CD4-positive, alpha-beta T cell treated with Interleukin-1 beta for 1 hour (primary cell): ENCODE measurements around the gene SLC22A14.
A peak's percentile ranks its signal among the peaks of the same experiment; 100 is the strongest.
"Not testable (repeated sequence)": the region's sequence is repeated elsewhere in the genome, so short reads cannot be mapped to it uniquely, and the experiment has no call there.

ENCODE experiments used
- DNase-seq, 2 donors: peaks; one replicate each; pipeline ENCODE4 v3.0.0-alpha.2; 2020 to 2022

The SLC22A14 gene

DNA sequence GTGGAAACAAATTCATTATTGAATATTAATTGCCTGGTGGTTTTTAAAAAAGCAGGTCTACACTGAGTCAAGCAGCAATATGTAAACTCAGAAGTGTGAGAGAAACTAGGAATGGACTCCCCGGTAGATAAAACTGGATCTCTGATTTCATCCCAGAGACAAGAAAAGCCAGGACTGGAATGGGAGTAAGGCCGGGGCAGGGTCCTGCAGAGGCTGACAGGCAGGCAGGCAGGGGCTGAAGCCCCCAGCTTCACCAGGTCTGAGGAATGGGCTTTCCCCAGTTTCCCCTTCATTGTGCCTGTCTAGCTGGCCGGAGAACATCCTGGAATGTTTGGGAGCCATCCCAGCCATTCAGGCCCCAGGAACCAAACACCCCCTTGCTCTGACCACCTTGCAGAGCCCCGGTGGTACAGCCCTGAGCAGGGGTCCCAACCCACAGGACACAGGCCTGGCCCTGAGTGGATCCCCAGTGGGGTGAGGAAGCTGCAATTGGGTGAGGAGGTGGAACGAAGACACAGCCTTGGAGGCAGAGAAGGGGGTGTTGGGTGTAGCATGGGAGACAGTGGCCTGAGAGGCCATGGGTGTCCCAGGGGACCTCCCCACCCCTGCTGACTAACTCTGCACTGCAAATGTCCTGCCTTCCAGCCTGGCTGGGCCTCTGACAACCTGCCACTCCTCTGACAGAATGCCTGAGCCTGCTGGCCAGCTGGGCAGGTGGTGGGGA, 32.8 kb downstream of the SLC22A14 start:
- no peak for DNase-seq

DNA sequence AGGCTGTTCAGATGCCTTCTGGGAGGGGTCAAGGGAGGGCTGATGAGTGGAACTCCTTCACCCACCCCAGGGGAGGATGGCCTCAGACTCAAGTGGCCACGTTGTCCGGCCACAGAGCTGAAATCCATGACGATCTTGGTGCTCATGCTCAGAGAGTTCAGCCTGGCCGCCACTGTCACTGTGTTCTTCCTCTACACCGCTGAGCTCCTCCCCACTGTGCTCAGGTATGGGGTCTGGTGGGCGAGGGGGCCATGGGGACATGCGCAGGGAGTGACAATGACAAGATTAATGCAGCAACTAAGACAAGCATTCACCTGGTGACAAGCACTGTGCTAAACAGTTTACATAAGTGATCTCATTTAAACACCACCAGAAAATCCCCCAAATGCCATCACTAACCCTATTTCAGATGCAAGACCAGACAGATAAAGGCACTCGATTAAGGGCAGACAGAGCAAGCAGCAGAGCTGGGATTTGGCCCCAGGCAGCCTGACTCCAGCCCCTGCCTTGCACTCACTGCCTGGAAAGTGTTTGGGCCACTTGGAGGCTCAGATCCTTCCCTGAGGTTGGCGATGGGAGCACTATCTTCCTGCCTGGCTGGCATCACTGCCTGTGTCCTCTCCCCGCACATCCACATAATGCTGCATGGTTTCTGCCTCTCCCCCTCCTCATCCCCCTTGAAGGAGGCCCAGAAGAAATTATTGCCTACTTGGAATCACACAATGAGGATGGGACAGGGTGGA, 33.6 kb downstream of the SLC22A14 start:
- no peak for DNase-seq

DNA sequence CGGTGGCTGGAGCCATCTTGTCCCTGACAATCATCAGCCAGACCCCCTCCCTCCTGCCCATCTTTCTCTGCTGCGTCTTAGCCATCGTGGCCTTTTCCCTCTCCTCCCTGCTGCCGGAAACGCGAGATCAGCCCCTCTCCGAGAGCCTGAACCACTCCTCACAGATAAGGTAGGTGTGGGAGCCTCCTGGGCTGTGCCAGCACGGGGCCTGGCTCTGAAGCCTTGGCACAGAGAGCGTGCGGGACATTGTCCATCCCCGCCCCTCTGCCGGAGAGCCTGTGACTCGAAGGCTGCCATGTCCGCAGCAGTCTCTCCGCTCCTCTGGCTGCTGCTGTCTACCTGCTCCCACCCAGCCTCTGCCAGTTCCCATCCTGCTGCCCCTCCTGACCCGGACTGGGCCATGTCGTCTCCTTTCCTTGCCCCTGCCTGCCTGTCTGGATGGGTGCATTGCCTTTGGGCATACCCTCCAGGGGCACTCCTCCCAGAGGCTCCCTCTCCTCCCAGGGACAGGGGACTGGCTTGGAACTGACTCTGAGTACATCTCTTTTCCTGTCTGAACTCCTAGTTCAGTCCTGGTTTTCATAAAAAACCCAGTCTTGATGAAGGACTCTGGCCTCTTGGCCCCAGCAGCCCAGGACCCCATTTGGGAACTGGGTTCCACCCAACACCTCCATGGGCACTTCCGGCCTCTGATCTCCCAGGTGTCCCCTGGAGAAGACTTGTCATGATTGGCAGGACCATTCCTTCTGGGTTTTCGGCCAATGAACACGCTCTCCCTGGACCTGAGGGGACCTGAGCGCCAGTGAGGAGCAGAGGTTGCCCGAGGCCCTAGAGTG, 34.5 kb downstream of the SLC22A14 start:
- no peak for DNase-seq

DNA sequence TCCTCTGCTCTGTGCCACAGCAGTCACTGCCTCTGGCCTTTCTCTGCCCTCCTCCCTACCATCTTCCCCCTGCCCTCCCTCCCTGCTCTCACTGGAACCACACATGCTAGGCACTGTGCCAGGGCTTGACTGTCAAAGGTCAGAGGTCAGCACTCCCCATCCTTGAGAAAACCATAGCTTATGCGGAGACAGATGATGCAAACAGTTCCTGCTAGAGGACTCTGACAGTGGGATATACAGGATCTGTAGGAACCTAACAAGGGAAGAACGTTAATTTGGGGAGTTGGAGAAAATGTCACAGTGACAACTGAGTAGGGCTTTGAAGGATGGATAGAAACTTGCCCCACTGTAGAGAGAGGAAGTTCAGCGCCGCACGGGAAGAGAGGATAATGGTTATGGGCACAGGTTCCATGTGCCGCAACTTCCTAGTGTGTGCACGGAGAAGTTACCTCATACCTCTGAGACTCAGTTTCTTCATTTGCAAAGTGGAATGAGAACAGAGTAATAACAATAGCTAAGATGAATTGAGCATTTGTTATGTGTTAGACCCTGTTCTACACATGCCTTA, 35.2 kb downstream of the SLC22A14 start:
- DNase-seq, result no peak

DNA sequence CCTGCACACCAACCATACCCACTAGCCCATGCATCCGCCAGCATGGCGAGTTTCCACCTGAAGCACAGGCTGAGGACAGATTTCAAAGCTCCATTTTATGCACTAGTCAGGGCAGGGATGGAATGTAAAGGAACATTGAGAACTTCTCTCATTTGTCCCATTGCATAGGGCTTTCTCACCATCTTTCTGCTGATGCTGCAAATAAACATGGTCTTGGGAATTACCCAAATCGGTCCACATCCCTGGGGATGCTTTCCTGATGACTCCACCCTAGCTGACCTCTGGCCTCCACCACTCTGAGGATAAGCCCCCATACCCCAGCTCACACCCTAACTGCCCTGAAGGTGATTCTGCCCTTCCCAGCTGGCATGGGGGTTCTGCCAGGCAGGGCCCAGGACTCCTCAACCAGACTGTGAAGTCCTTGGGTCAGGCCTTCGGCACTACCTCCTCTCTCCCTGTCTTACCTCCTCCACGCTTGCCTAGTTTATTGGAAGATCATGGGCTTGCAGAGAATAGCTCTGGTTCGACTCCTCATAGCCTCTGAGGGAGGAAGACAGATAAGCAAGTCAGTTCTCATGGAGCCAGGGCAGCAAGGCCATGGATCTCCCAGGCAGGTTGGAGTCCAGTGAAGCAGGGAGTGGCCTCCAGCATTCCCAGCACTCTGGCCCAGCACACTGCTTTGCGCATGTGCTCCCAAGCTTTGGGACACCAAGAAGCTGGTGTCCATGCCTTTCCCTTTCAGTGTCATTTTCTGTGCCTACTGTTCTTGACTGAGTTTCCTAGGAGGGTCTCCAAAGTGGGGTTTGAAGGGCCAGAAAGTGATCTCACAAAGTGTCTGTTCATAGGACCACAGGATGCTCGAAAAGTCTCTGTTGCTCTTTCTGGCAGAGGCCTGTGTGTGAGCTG, 36.9 kb downstream of the SLC22A14 start:
- DNase-seq, result no peak

DNA sequence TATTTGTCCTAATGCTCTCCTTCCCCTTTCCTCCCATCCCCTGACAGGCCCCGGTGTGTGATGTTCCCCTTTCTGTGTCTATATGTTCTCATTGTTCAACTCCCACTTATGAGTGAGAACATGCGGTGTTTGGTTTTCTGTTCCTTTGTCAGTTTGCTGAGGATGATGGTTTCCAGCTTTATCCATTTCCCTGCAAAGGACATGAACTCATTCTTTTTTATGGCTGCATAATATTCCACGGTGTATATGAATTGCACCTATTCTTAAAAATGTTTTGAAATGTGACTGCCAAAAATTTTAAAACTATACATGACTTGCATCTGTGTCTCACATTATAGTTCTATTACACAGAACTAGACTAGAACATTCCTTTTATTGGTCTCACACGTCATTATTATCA, 38.5 kb downstream of the SLC22A14 start:
- not testable (repeated sequence) for DNase-seq

DNA sequence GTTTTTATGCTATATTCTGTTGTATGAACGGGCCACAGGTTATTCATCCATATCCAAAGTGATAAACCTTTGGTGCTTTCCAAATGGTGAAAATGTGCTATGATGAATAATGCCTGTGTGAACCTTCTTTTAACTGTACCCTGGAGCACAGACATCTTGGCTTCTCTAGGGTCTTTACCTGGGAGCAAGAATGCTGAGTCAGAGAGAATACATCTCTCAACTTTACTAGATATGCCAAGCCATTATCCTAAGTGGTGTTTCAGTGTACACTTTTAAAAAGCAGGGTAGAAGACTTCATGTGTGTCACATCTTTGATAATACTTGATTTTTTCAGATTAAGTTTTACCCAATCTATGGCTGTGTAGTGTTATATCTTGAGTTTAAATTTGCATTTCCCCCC, 41.0 kb downstream of the SLC22A14 start:
- no peak for DNase-seq

DNA sequence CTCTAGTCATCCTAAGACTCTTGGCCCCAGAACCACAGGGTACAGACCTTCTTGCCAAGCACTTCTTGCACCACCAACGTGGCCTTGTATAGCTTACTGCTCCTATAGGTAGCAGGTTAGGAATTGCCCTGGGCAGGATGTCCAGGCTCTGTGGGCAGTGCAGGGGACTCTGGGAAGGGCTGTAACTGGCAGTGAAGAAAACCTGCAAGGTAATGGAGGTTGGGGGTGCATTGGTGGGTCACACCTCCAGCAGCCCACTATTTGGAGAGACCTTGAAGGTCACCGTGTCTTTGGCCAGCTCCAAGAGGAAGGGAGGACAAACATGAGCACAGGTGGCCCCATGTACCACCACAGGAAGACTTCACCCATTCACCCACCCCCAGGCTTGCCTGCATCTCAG, 43.2 kb downstream of the SLC22A14 start:
- no peak for DNase-seq

DNA sequence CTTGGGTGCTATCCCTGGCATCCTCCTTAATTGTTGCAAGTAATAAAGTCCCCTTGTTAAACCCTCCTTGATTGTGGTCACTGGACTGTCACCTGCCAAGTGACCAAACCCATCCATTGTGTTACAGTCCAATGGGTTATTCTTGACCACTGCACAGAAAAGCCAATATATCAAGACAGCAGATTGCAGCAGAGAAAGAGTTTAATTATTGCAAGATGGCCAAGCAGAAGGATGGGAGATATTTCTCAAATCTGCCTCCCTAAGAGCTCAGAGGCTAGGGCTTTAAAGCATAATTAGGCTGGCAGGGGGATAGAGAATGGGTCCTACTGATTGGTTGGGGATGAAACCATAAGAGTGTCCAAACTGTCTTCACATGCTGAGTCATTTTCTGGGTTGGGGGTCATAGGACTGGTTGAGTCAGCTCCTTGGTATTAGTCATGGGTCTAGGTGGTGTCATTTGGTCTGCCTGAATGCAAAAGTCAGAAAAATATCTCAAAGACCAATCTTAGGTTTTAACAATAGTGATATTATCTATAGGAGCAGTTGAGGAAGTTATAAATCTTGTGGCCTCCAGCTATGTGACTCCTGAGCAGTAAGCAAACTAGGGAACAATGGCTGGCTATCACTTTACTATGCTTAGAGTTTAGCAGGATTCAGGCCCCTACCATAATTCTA, 45.4 kb downstream of the SLC22A14 start:
- no peak for DNase-seq

DNA sequence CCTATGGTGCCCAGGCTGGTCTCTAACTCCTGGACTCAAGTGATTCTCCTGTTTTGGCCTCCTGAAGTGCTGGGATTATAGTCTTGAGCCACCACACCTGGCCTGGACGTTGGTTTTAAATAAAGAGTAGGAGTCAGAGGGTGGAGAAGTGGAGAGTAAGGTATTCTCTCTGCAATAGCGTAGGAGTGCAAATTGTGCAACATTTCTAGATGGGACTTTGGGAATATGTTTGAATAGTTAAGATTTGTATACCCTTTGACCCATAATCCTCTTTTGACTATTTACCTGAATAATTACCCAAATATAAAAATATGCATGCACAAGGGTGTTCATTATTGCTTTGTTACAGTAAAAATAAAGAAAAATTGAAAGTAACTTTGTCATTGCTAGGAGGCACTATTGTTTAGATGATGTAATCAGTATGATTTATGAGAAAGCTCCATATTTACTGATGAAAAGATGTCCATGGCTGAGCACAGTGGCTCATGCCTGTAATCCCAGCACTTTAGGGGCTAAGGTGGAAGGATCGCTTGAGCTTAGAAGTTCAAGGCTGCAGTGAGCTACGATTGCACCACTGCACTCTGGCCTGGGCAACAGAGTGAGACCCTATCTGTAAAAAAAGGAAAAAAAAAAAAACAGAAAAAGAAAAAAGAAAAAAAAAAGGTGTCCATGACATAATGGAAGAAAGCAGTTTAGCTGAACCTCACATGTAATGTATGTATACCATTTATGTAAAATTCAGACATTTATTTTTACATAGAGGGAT, 49.3 kb downstream of the SLC22A14 start:
- DNase-seq, result no peak

DNA sequence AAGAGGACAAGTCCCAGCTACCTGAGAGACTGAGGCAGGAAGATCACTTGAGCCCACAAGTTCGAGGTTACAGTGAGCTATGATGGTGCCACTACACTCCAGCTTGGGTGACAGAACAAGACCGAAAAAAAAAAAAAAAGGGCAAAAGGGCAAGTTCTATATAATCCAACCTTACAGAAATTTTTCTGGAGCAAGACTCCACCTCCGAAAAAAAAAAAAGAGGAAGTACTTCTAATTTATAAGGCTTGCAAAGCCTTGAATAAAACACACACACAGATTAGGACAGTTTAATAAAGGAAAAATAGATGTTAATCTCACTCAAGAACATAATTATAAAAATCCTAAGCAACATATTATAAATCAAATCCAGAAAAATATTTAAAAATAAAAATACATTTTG, 50.1 kb downstream of the SLC22A14 start:
- DNase-seq, result no peak

DNA sequence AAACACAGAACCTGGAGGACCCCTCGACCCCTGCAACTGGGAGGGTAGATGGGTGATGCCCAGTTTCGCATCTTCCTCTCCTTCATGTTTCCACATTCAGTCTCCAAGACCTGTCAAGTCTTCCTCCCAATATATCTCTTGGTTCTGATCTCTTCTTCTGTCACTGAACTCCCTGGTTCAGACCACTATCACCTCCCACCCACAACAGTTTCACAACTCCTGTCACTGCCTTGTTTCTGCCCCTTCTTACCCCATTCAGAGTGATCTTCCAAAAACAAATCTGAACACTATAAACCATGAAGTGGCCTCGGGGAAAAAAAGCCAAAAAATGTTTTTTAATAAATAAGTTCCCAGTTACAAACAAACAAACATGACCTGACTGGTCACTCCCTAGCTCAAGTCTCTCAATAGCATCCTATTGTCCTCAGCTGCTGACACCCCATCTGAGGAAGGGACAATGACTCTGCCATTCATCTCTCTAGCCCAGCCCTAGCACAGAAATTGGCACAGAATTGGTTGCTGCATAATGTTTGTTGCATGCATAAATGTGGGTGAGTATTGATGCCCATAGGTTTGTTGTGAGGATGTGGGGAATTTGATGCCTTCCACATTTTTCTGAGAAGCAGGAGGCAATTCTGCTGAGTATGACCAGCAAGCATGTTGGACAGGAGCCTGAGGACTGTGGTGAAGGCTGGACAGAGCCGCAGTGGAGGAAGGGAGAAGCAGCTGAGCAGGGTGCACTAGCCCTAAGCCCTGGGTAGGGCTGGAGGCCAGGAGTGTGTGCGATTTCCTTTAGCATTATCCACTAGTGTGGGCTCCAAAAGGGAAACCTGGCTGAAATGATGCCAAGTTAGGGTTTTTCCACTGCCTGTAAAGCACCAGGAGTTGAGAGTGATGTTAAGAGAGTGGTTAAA, 52.3 kb downstream of the SLC22A14 start:
- no peak for DNase-seq

DNA sequence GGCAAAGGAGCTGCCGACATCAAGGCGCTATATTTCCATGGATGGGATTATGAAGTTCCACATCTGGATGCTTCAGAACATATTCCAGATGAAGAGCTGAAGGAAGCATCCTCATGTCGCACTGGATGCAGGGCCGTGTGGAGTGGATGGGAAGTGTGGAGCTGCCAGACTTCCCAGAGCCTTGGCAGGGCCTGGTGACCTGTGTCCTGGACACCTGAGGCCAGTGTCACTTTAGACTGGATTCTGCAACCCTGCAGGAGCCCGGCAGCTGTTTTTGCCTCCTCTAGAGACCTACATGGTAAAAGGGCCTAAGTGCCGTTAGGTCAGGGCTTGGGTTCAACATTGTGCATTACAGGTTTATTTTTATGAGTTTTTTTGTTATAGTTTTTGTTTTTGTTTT, 53.2 kb downstream of the SLC22A14 start:
- DNase-seq, result no peak

DNA sequence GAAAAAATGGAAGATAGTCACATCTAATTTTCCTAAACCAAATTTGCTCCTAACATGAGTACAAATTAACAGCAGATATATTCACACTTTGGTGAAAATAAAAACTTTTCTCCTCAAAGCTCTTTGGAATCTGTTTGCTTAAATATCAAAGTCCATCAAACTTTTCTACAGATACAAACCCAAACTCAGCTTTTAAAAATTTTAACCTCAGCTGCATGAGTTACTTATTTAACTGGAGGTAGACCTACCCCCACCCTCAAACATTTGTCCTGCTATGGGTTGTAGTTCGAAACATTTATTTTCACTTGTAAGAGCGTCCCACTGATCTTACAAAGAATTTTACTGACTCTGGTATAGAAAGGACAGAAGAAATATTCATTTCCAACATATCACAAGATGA, 55.6 kb downstream of the SLC22A14 start:
- no peak for DNase-seq

DNA sequence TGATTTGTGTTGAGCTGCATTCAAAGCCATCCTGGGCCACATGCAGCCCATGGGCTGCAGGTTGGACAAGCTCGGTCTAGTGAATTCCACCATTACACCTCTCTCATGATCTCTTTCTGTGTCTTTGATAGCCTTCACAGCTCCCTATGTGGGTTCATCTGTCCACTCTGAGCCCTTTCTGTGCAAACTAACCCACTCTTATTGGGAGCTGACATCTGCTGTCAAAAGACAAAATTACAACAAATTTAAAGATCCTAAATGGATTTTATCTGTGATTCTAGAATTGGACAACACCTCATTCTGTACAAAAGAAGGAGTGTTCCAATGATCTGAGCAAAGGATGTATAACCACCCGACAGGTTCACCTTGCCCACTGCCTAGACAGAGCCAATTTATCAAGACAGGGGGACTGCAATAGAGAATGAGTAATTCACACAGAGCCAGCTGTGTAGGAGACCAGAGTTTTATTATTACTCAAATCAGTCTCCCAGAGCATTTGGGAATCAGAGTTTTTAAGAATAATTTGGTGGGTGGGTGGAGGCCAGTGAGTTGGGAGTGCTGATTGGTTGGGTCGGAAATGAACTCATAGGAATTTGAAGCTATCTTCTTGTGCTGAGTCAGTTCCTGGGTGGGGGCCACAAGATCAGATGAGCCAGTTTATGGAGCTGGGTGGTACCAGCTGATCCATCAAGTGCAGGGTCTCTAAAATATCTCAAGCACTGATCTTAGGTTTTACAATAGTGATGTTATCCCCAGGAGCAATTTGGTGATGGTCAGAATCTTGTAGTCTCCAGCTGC, 61.9 kb downstream of the SLC22A14 start:
- no peak for DNase-seq

DNA sequence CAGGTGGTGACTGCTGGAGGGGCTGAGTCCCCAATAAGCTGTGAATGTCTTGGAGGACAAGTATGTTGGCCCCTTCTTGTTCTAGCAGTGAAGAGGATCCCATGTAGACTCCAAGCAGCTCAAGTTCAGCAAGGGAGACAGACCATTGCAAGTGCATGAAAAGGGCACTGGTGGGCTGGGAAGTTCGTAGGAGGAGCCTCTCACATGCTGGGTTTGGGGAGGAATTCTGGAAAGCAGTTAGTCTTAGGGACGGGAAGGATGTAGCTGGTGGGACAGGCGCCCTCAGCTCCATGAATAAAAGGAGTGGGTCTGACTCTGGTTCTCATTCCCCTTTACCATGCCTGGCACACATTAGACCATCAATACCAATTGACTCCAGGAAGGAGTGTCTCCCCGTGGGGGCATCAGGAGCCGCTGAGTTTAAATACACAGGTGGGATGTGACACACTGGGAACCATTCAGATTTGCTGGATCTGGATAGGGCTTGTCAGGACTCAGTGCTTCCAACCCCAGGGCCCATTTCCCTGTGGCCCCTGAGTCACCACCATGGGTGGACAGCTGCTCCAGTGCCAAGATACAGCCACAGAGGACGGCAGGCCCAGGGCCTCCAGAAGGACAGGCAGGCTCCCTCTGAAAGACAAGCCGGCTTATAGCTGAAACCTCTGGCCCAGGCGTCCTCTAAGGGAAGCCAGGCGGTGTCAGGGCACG, 63.9 kb downstream of the SLC22A14 start:
- no peak for DNase-seq

DNA sequence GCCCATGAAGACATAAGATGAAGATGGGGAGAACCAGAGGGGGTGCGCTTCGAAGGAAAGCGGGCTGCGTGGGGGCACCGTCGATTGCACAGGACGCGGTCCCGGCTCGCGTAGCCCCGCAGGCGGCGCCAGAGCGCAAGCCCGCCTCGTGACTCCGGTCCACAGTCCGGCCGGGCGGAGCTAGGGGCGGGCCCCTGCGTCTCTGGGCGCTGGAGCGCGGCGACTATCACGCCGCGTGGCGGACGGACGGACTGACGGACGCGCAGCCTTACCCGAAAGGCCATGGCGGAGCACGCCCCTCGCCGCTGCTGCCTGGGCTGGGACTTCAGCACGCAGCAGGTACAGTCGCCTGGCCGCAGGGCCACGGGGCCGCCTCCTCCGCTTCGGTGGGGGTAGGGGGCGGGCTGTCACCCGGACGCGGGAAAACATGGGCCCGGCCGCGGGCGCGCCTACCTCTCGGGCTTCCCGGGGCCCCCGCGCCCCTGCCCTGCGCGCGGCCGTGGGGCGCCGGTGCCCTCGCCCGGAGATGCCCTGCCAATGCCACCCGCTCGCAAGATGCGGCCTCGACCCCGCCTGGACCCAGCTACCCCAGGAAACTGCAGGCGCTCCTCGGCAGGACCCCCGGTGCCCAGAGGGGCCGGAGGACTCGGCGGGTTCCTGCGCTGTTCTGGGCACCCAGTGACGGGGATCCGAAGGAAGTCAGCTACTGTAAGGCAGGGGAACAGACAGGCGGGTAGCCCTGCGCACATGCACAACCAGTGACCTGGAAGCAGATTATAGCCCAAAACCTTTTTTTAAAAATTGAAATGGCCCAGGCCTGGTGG, 64.7 kb downstream of the SLC22A14 start, which contains the start of gene XYLB:
XYLB (plus strand) TSS at position 199 of the 824 bp plus-strand sequence; CDS start at position 283, 84 bp downstream.
- DNase-seq, result peak; percentile 74 to 75
